Type B pancreatic cell (in vitro differentiated cells): ENCODE results near the gene PIEZO2. TPM values are rescaled to one million over a fixed set of nuclear protein-coding genes. Genes with fewer than 3 reads are reported as not detected.

Experiments
- DNase-seq: peaks from one replicate; pipeline ENCODE4 v3.0.0; 2021; ENCODE audit warnings: mixed read lengths; ENCODE audit not compliant: unreplicated experiment; ENCODE audit errors: extremely low spot score
- H3K27ac Mint-ChIP-seq: 2 replicates; pipeline ENCODE4 v1.8.0; 2021; ENCODE audit warnings: mild to moderate bottlenecking, mixed read lengths
- H3K27me3 Mint-ChIP-seq: 2 replicates; pipeline ENCODE4 v1.8.0; 2021; ENCODE audit warnings: mixed read lengths
- H3K36me3 Mint-ChIP-seq: 2 replicates; pipeline ENCODE4 v1.8.0; 2021; ENCODE audit warnings: mixed read lengths
- H3K4me1 Mint-ChIP-seq: one replicate; pipeline ENCODE4 v1.8.0; 2021; ENCODE audit warnings: mixed read lengths; ENCODE audit not compliant: unreplicated experiment
- H3K4me3 Mint-ChIP-seq: 2 replicates; pipeline ENCODE4 v1.8.0; 2021; ENCODE audit warnings: mild to moderate bottlenecking, mixed read lengths
- H3K9me3 Mint-ChIP-seq: 2 replicates; pipeline ENCODE4 v1.8.0; 2021; ENCODE audit warnings: mixed read lengths
- total RNA-seq: library from RNA; stranded (reverse); gene quantifications from 2 replicates; pipeline ENCODE4 v1.2.1, GENCODE V29; 2021; ENCODE audit warnings: low replicate concordance
- TF ChIP-seq, protein P1 (sequence below): fragments of 200-600 bp; sonication (generic); conservative IDR thresholded peaks from 2 replicates; pipeline ENCODE4 v1.5.0; 2021; ENCODE audit warnings: antibody characterized with exemption, mild to moderate bottlenecking

PIEZO2 gene
- total RNA-seq, 1 donor from 2014 or later: 38.8 TPM

DNA sequence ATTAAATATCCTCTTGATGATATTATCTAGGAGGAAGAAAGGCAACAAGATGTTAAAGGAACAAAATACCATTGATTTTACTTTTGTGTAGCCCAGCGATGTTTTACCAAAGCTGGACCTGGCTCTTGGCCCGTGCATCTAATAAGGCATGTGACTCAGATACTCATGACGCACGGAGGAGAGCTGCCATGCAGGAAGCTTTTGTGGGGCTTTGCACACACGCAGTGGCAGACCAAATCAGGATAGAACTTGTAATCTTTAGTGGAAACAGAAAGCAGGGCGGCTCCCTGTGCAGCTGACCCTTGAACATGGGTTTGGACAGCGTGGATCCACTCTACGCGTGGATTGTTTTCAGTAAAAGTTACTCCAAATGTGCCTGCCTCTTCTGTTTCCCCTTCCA is 433.6 kb downstream of the PIEZO2 start:
- H3K4me1 Mint-ChIP-seq: no peaks in the 10 kb centered on the region
- no peaks in the 10 kb centered on the region for H3K27me3 Mint-ChIP-seq
- DNase-seq: no peak
- no peak overlapping the region for H3K4me3 Mint-ChIP-seq
- no peak overlapping the region for H3K27ac Mint-ChIP-seq
- H3K9me3 Mint-ChIP-seq: no peaks in the 10 kb centered on the region
- no peaks in the 10 kb centered on the region for H3K36me3 Mint-ChIP-seq
- TF ChIP-seq, protein P1, sequence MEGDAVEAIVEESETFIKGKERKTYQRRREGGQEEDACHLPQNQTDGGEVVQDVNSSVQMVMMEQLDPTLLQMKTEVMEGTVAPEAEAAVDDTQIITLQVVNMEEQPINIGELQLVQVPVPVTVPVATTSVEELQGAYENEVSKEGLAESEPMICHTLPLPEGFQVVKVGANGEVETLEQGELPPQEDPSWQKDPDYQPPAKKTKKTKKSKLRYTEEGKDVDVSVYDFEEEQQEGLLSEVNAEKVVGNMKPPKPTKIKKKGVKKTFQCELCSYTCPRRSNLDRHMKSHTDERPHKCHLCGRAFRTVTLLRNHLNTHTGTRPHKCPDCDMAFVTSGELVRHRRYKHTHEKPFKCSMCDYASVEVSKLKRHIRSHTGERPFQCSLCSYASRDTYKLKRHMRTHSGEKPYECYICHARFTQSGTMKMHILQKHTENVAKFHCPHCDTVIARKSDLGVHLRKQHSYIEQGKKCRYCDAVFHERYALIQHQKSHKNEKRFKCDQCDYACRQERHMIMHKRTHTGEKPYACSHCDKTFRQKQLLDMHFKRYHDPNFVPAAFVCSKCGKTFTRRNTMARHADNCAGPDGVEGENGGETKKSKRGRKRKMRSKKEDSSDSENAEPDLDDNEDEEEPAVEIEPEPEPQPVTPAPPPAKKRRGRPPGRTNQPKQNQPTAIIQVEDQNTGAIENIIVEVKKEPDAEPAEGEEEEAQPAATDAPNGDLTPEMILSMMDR: no peak

DNA sequence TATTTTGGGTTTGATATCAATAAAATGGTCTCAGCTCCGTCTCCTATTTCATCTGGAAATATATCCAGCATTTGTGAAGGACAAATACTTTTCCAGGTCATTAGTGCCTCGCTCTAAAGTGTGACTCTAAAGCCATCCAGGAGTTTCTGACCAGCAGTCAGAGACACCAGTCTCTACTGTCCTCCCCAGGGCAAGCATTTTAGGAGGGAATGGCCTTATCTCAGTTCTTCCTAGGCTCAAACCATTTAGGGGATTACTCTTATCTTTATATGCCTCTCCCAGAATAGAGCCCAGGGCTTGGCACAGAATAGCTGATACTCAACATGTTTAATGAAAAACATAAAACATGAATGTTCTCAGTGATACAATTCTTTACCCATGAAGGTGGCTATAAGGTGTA is 436.0 kb downstream of the PIEZO2 start:
- H3K27me3 Mint-ChIP-seq: no peaks in the 10 kb centered on the region
- H3K27ac Mint-ChIP-seq: no peak overlapping the region
- TF ChIP-seq, protein P1: no peak
- H3K4me1 Mint-ChIP-seq: no peaks in the 10 kb centered on the region
- no peaks in the 10 kb centered on the region for H3K36me3 Mint-ChIP-seq
- no peaks in the 10 kb centered on the region for H3K9me3 Mint-ChIP-seq
- DNase-seq: no peak
- no peak overlapping the region for H3K4me3 Mint-ChIP-seq

DNA sequence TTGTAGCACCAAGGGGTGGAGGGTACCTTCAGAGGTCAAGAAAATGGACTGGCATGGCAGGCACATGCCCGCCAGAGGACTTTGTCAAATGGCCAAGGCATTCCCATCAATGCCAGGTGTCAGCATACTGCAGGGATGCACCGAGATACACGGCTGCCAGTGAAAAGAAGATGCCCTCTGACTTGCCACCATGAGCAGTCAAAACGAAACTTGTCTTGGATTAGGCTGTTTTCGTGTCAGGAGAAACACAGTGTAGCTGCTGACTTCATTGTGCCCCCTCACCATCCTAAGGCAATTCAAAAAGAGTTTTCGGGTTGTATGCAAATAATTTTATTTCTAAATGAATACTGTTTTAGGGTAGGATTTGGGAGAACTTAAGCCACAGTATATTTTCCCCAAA is 442.1 kb downstream of the PIEZO2 start:
- Mint-ChIP-seq H3K27me3 (no peaks in the 10 kb centered on the region), H3K4me1 (no peaks in the 10 kb centered on the region), H3K27ac (no peak overlapping the region), H3K4me3 (no peak overlapping the region), H3K9me3 (no peaks in the 10 kb centered on the region), H3K36me3 (peaks cover 6% of the 10 kb centered on the region)
- no peak for DNase-seq
- TF ChIP-seq, protein P1: no peak

DNA sequence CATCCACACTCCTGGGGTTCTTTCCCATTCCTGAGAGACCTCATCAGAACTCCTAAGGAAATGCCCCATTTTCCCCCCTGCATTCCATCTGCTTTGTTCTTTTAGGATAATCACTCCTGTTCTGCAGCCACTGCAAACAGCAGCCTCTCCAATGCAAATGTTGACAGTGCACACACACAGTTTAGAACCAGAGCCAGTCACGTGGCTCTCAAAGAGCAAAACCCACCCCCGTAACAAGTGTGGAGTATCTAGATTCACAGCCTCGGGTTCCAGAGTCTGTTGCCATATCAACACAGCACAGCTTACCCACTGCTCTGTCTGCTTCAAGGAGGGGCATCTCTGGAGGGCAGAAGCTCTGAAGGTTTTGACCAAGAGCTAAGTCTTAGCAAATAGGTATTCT is 443.6 kb downstream of the PIEZO2 start:
- TF ChIP-seq, protein P1: no peak
- Mint-ChIP-seq H3K27ac (no peak overlapping the region), H3K4me3 (no peak overlapping the region), H3K9me3 (no peaks in the 10 kb centered on the region), H3K36me3 (peaks cover 6% of the 10 kb centered on the region), H3K27me3 (no peaks in the 10 kb centered on the region), H3K4me1 (no peaks in the 10 kb centered on the region)
- DNase-seq: no peak

DNA sequence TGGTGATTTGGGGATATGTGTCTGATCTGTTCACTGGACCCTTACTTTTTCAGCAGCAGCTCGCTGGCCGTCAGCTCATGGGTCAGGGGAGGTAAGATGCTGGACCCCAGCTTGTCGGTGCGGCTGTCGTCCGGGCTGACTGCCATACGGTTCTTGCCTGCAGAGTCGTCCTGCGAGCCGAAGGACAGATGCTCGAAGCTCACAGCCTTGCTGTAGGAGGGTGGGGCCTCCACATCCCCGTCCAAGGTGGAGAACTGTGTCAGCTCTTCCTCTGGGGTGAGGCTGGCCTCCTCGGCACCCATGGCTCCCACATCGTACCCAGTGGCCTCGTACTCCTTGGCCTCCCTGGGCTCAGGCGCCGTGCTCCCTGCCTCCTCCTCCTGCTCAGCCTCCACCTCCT is 444.1 kb downstream of the PIEZO2 start:
- H3K4me3 Mint-ChIP-seq: no peak overlapping the region
- H3K9me3 Mint-ChIP-seq: no peaks in the 10 kb centered on the region
- no peaks in the 10 kb centered on the region for H3K4me1 Mint-ChIP-seq
- peaks cover 6% of the 10 kb centered on the region for H3K36me3 Mint-ChIP-seq
- TF ChIP-seq, protein P1: no peak
- H3K27ac Mint-ChIP-seq: no peak overlapping the region
- DNase-seq: no peak
- no peaks in the 10 kb centered on the region for H3K27me3 Mint-ChIP-seq

DNA sequence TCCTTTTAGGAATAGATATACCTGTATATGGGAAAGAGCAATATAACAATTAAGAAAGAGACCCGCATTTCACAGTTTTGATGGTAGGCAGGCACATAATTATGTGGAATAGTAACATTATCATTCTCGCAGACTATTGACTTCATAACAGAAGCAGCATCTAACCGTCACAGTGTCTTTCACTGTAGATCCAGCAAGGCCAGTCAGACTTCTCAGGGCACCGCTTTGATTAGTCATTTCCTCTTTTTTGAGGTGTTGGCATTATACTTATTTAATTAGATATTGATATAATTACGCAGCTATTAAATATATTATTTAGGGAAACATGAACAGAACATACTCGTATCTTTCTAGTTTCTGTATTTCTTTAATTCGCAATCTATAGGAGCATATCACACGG is 447.2 kb downstream of the PIEZO2 start:
- Mint-ChIP-seq H3K27me3 (no peaks in the 10 kb centered on the region), H3K36me3 (peaks cover 6% of the 10 kb centered on the region), H3K27ac (no peak overlapping the region), H3K4me3 (no peak overlapping the region), H3K9me3 (no peaks in the 10 kb centered on the region), H3K4me1 (no peaks in the 10 kb centered on the region)
- no peak for DNase-seq
- TF ChIP-seq, protein P1: no peak
